SU-DHL-6 (cell line): ENCODE measurements around the gene MRPS25.

Experiments used
- CTCF ChIP-seq: fragments of 200-600 bp; sonication (generic); IDR thresholded peaks from one replicate; pipeline ENCODE4 v1.5.1; 2017; ENCODE audit warnings: antibody characterized with exemption, mild to moderate bottlenecking, low read length, moderate library complexity; ENCODE audit not compliant: insufficient read depth, poor library complexity, severe bottlenecking
- EZH2phosphoT487 ChIP-seq: fragments of 200-600 bp; sonication (generic), shearing (Covaris generic); conservative IDR thresholded peaks from 2 replicates; pipeline ENCODE4 v1.6.1; 2018; ENCODE audit warnings: mild to moderate bottlenecking, antibody characterized with exemption, low read length, moderate library complexity, mixed read lengths

- TF ChIP-seq CTCF: no peak
- TF ChIP-seq EZH2phosphoT487: no peak
Measured at GRCh38 chr3:15040844-15041243, 24.3 kb downstream of the MRPS25 start.
